Effector CD4-positive, alpha-beta T cell (primary cell): ENCODE measurements around the gene FLT1.

Experiments
- DNase-seq: peaks from one replicate; pipeline ENCODE4 v3.0.0-alpha.2; 2020
- total RNA-seq: gene quantifications from one replicate; lab custom pipeline; 2026; lab: John Stamatoyannopoulos, UW

FLT1 gene, protein sequence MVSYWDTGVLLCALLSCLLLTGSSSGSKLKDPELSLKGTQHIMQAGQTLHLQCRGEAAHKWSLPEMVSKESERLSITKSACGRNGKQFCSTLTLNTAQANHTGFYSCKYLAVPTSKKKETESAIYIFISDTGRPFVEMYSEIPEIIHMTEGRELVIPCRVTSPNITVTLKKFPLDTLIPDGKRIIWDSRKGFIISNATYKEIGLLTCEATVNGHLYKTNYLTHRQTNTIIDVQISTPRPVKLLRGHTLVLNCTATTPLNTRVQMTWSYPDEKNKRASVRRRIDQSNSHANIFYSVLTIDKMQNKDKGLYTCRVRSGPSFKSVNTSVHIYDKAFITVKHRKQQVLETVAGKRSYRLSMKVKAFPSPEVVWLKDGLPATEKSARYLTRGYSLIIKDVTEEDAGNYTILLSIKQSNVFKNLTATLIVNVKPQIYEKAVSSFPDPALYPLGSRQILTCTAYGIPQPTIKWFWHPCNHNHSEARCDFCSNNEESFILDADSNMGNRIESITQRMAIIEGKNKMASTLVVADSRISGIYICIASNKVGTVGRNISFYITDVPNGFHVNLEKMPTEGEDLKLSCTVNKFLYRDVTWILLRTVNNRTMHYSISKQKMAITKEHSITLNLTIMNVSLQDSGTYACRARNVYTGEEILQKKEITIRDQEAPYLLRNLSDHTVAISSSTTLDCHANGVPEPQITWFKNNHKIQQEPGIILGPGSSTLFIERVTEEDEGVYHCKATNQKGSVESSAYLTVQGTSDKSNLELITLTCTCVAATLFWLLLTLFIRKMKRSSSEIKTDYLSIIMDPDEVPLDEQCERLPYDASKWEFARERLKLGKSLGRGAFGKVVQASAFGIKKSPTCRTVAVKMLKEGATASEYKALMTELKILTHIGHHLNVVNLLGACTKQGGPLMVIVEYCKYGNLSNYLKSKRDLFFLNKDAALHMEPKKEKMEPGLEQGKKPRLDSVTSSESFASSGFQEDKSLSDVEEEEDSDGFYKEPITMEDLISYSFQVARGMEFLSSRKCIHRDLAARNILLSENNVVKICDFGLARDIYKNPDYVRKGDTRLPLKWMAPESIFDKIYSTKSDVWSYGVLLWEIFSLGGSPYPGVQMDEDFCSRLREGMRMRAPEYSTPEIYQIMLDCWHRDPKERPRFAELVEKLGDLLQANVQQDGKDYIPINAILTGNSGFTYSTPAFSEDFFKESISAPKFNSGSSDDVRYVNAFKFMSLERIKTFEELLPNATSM (N-terminal part only)
- 0.75 reads per million for total RNA-seq

DNA sequence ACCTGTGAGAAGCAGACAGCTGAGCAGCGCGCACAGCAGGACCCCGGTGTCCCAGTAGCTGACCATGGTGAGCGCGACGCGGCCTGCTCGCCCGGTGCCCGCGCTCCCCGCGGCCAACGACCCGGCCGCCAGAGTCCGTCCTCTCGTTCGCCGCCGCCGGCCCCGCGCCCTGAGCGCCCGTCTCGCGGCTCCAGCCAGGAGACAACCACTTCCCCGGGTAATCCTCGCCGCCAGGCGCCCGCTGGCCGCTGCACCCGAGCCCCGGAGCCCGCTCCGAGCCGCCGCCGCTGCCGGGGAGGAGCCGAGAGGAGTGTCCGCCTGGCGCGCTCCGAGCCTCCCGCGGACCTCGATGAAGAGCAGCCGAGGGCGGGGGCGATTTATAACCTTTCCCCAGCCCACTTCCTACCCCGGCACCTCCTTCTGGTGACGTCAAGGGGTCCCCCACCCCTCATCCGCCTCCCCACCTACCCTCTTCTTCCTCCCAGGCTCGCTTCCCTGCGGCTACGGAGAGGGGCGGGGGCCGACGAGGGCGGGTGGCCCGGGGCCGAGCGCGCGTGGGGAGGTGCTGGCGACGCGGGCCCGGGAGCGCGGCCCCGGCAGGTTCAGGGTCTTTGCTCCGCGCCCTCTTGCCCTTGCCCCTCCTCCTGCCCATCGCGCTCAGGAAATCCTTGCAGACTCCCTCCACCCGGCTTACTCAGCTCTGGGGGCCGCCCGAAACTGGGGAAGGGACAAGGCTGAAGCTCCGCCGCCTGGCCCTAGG lies at the start of gene FLT1:
Gene FLT1 (minus strand): TSS at position 351 of the 760 bp plus-strand sequence. CDS start 285 bp downstream, at position 66.
- no peak for DNase-seq

DNA sequence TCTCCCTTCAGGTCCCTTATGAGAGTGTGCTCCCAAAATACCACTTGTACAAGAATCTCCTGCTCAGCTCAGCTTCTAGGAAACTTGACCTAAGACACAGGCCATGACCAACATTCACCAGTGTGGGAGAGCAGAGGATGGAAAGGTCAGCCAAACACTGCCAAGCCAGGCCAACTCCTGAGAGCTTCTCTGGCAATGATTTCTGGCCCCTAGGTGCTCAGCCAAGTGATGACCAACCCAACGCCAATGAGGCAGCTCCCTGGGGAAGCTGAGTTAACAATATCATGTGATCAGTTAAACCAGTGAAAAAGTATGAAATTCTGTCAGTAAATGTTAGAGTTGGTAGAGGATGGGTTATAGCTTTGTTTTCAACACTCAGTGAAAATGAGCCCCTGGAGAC lies 49.1 kb upstream of the FLT1 start:
- no peak for DNase-seq

DNA sequence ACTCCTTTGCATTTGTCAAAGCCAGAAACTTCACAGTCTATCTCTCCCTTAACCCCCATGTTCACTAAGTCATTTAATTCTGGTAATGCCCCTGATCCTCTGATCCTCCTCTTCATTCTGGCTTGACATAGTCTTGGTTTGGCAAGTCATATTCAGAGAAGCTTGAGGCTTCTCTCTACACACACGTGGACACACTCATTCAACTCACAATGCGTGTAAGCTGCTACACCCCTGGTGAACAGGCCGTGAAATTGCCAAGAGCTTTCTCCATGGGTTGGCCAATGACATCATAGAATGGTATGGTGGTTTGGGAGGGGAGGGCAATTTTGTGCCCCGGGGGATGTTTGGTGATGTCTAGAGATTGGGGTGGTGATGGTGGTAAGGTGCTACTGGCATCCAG lies 47.9 kb upstream of the FLT1 start:
- DNase-seq: no peak

DNA sequence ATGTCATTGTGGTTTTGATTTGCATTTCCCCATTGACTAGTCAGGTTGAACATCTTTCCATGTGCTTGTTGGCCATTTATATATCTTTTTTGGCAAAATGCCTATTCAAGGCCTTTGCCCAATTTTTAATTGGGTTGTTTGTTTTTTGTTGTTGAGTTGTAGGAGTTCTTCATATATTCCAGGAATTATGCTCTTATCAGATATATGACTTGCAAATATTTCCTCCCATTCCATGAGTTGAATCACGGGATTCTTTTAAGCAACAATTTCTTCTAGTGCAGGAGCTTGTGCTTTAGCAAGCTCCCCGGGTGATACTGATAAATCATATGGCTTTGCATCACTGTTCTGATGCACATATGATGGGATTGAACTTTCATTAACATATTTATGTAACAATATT lies 47.0 kb upstream of the FLT1 start:
- DNase-seq: no peak

DNA sequence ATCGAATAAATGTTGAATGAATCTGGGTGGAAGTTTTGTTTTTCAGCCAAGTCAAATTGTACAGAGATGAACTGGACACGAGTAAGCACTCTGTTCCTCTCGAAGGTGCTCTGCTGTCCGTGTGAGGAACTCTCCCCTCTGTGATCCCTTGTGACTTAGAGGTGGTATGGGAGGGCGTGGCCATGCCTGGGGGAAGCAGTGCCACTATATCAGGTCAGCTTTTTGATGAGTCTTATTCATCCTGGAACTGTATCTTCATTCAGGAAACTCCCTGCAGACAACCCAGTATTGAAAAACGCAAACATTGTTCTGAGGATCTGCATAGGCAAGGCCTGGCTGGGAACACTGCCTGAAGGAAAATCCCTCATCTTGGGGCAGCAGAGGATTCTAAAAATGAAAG lies 45.7 kb upstream of the FLT1 start:
- DNase-seq: no peak

DNA sequence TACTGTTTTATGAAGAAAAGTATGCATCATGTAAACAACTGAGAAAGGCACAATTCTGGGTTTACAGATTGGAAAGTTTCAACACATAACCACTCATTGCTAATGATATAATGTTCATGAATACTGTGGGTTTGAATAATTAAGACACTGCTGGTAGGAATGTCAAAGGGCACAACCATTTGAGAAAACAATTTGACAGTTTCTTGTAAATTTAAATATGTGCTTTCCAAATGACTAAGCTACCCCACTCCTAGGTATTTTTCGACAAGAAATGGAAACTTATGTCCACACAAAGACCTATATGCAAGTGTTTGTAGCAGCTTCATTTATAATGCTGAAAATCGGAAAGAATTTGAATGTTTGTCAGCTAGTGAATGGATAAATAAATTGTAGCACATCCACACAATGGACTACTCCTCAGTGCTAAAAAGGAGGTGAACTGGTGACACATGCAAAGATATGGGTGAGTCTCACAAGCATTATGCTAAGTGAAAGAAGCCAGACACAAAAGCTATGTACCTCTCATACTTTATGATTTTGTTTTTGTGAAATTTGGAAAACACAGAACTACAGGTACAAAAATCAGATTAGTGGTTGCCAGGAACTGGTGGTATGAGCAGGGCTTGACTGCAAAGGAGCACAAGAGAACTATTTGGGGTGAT lies 44.8 kb upstream of the FLT1 start:
- no peak for DNase-seq

DNA sequence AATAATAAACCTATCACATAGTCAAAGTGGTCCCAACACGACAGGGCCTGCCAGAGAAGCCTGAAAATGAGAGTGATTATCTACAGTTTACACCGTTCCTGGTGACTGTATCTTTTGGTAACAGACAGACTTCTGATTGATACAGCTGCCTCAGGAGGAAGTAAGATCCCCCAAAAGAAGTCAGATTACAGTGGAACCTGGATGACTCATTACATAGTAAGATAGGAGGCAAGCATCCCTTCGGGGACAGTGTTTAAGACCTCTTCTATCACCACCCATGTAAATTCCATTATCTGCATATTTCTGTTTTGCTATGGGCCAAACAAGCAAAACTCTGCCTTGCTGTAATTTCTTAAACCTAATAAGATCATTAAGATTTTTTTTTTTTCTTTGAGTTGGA lies 44.0 kb upstream of the FLT1 start:
- DNase-seq: no peak

DNA sequence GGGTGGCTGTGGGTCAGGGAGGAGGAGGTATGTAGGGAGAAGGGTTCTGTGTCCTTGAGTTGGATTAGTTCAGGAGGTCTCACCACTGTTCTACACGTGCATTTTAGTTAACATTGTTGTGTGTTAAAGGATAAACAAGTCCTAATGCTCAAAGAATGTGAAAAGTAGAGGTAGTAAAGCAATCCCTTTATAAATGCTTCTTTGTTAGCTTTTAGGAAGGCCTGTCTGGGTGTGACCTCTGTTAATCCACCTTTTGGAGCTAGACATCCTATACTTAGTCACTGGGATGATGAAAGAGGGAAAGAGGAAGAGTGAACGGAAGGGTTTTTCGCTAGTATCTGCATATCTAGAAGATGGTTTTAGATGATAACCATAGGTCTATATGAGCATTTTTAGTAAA lies 42.2 kb upstream of the FLT1 start:
- no peak for DNase-seq

DNA sequence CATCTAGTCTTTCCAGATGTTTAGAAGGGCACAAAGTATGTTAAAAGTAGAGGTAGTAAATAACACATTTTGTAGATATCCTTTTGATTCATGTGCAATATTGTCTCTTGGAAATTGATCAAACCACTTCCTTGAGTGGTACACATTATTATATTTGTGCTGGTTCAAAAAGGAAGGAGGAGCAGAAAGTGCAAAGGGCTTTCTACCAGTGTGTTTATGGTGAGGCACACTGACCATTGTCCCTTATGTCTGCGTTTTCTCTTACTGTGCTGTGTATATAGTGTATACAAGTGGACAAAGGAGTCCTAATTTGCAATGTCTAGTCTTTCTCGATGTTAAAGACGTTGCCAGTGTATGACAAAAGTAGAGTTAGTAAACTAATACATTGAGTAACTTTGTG lies 41.4 kb upstream of the FLT1 start:
- no peak for DNase-seq

DNA sequence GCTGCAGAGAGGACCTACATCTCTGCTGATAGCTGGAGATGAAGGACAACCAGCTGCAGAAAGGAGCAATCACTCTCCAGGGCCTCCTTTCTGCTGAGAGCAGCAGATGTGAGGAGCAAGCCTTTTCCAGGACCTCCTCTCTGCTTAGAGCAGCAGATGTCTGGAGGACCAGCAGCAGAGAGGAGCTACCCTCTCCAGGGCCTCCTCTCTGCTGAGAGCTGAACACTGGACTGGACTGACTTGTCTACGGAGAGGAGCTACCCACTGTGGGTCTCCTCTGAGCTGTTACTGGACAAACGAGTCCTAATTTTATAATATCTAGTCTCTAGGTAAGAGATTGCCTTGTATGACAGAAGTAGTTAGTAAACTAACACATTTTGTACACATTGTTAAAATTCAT lies 40.8 kb upstream of the FLT1 start:
- no peak for DNase-seq

DNA sequence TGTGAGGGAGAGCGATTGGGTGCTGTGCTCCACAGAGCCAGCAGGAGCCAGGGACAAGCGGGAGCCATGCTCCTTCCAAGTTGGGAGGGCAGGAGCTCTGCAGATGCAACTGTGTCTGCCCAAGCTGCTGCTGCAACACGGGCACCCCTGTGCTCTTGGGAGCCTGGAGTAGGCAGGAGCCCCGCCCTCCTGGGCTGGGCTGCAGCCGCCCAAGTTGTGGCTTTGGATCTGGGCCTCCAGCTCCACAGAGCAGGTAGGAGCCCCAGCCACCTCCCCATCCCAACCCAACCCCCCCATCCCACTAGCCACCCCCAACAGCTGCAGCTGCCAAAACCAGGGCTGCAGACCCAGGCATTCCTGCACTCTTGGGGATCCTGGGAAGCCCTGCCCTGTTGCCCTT lies 39.9 kb upstream of the FLT1 start:
- no peak for DNase-seq

DNA sequence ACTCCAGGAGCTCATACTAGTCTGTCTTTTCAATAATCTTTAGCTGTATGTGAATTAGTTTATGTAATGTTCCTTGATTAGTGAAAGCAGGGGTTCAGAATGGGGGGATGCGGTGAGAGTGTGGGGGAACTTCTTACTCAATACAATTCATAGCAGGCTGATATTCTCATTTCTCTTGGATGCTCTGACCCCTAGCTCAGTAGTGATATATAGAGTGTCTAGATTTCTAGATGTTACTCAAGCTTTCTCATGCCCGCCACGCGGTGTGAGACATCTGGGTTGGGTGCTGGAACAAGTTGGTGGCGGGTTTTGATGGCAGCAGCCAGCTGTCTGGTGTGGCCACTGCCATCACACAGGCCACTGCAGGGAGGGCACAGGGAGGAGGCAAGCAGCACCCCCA lies 39.3 kb upstream of the FLT1 start:
- DNase-seq: no peak

DNA sequence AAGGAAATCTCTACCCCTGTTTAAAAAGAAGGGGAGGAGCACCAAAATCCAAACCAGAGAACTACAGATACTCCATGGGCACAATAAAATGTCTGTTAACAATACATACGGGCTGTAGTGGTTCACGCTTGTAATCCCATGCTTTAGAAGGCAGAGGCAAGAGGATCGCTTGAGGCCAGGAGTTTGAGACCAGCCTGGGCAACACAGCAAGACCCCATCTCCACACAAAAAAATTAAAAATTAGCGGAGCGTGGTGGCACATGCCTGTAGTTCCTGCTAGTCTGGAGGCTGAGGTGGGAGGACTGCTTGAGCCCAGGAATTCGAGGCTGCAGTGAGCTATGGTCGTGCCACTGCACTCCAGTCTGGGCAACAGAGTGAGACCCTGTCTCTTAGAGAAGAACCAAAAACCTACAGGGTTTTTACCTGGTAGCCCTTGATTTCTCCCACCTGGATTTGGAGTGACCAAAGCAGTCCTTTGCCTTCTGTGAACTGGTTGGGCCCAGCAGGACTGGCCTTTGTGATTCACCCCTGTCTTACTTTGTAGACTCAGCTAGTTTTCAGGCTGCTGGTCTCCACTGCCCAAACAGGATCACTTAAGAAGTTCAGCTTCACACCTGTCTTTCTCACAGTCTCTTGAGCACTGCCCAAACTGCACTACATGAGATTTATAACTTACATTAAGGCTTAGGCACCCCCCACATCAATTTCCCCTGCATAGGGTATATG lies 38.7 kb upstream of the FLT1 start:
- DNase-seq: no peak

DNA sequence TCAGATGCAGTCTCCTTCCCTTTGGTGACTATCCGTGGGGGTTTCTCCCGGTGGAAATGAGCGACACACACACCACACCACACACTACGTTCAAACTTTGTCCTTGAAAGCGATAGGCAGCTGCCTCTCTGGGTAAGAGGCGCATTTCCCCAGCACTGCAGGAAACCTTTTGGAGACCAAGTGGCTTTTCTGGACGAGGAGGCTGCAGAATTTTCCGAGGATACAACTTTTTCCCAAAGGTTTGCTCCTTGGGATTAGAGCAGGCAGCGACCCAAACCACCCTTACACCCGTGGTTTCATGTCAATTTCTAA lies 38.2 kb upstream of the FLT1 start:
- DNase-seq: no peak

DNA sequence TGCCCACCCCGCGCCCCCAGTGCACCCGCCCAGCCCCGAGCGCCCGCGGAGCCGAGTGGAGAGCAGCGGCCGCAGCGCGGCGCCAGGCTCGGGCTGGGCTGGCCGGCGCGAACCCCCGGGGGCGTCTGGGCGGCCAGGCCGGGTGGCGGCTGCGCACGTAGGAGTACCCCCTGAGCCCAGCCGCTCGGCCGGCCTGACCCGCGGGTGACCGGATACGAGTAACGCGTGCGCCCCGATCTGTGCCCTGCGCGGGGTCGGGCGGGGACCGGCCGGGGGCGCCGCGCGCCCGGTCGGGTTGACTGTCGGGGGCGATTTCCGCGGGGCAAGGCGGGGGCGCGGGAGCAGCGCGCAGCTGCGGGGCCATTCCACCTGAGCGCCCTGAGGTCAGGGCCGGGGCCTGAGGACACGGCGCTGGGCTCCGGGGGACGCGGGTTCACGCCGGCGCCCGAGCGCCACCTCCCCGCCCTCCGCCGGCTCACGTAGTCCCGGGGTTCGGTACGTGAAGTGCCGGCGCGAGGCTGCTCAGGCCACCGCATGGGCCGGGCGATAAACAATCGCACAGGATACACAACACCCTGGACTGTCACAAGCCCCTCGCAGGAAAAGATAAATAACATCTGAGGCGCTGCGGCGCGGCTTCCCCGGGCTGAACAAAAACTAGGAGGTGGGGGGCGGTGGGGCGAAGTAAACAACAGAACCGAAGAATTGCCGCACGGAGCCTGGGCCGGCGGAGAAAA lies 37.6 kb upstream of the FLT1 start:
- no peak for DNase-seq

DNA sequence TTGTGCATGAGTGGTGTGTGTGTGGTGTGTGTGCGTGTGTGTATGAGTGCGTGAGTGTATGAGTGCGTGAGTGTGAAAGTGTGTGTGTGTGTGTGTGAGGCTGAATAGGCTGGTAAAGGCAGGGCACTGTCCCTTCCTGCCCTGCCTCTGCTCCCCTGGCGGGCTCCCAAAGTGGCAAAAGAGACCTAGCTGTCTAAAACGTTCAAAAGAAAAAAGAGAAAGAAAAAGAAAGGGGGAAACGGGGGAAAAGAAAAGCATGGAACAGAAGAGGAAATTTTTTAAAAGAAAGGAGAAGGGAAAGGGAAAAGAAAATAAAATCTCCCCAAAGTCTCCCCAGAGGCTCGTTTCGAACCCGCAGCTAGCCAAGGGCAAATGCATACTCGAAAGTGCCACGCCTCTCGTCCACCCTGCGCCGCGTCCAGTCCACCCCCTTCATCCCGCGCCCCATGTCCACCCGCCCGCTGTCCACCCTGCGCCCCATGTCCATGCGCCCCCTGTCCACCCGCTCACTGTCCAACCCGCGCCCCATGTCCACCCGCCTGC lies 37.0 kb upstream of the FLT1 start:
- no peak for DNase-seq

DNA sequence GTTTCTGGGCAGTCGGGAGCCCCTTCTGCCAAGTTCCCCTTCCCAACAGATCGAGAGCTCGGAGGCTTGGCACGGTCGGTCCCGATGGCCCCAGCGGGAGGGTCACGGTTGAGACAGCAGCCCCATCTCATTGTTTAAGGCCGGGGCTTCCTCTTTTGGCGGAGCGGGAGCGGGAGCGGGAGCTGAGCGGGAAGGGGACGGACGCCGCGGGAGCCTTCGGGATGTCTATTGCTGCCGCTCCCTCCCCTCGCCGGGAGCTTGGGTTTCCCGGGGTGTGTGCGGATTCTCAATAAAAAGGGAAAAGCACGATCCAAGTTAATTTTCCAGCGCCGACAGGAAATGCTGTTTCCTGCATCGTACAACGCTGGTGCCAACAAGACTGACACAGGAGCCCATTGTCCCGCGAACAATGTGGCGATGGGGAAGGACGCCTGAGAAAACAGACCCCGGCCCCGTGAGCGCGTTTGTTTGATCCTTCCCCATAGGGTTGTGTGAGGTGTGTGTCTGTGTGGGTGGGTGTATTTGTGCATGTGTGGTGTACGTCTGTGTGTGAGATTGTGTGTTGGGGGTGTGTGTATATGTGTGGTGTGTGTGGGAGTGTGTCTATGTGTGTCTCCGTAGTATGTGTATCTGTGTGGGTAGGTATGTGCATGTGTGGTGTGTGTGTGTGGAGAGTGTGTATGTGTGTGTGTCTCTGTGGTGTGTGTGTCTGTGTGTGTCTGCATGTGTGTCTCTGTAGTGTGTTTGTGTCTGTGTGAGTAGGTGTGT lies 36.3 kb upstream of the FLT1 start:
- DNase-seq: no peak

DNA sequence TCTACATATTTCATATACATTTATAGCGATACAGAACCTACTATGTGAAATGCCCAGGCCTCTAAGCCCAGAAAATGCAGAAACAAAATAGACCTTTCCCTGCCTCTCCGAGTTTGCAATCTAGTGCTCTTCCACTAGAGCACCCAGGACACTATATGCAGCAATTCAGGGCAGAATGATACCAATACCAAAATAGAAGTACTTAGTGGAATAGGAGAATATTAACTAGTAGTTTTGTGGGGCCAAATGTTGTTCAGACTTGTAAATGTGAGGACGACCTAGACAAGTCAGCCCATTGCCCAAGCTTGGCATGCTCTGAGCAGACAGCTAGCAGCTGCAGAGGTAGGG lies 35.8 kb upstream of the FLT1 start:
- no peak for DNase-seq

DNA sequence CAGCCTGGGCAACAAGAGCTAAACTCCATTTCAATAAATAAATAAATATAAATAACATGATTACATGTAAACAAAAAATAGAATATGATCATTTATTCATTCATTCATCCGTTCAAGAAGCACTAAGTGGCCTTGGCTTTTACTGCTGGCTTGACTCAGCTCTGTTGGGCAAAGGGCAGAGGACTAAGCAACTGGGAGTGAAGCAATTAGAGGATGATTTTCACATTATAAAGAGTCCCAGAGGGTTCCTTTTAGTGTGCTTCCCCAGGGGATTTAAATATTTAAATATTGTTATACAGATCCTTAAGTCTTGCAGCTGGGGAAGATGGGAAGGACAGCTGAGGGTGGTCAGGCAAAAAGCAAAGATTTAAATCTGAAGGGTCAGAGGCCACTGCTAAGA lies 34.9 kb upstream of the FLT1 start:
- DNase-seq: no peak

DNA sequence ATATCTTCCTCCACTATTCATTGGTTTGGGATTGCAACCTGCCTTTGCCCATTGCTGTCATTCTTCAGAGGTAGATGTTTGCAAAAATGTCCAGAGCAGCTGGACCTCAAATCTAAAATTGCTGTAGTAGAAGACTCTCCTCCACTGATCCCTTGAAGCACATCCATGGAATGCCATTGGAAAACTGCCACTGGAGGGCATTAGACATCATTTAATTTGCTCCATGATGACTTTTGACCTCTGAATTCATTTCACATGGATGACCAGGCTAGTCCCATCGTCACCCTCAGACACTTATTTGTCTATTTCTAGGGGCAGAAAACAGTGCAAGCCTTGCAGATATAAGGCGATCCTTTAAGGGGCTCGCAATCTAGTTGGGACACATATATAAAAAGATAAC lies 33.9 kb upstream of the FLT1 start:
- DNase-seq: no peak
